A549 treated with DMSO at 1 μM for 4 hours (cell line): ENCODE measurements around the gene KRTAP3-1. TPM values are rescaled to one million over a fixed set of nuclear protein-coding genes. Genes with fewer than 3 reads are reported as not detected.

Source experiments
- total RNA-seq: library from RNA; stranded (reverse); fragments of 200-300 nt; extraction: Qiagen RNA extraction; gene quantifications from 5 replicates; pipeline ENCODE4 v1.2.3, GENCODE V29; 2022; ENCODE audit warnings: low read depth

Gene KRTAP3-1
- total RNA-seq, result not detected in 5 replicates

DNA sequence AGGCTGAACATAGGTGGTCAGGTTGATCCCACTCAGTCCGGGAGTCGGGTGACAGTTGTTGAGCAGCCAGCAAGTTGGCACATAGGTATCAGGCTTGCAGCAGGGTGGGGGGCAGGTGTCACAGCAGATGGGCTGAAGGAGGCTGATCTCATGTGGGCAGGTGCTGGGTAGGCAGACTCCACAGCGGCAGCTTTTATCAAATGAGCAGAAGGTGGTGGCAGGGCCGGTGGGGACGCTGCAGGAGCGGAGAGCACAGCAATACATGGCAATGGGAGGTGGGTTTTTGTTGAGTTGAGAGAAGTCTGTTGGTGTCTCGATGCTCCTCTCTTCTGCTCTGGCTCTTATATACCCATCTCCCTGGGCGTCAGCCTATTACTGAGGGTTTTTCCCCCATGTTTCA lies at the start of gene KRTAP3-1:
Gene KRTAP3-1 (minus strand): TSS at position 318 of the 400 bp plus-strand sequence. CDS start 54 bp downstream, at position 264.

GRCh38 chr17:41055130-41055529 lies 46.2 kb upstream of the KRTAP3-1 start, which contains the start of gene KRTAP2-2:
TSS of gene KRTAP2-2 (minus strand) at chr17:41055230. CDS start at chr17:41055211, 19 bp downstream.

DNA sequence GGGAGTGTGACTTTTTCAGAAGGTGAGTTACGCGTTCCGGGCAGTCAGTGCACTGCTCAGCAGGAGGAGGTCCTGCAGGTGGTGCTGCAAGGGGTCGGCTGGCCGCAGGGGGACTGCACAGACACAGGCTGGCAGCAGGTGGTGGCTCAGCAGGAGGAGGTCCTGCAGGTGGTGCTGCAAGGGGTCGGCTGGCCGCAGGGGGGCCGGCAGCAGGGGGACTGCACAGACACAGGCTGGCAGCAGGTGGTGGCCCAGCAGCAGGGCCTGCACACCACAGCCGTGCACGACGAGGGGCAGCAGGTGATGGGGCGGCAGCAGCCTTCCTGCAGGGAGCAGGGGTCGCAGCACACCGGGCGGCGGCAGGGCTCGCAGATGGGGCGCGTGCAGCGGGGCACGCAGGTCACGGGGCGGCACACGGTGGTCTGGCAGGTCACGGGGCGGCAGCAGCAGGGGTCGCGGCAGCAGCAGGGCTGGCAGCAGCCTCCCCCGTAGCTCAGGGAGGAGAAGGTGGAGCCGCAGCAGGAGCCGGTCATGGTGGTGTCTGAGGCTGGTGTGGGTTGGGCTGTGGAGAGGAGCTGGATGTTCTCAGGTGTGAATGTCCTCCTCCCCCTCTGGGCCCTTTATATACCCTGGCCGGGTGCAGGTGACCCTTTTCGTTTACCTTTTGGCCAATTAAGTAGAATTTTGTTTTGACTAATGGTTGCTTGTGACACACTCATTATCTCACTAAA lies 38.0 kb upstream of the KRTAP3-1 start, which contains the start of gene KRTAP2-1:
Gene KRTAP2-1 (minus strand): TSS at position 582 of the 731 bp plus-strand sequence. CDS start 49 bp downstream, at position 533.

DNA sequence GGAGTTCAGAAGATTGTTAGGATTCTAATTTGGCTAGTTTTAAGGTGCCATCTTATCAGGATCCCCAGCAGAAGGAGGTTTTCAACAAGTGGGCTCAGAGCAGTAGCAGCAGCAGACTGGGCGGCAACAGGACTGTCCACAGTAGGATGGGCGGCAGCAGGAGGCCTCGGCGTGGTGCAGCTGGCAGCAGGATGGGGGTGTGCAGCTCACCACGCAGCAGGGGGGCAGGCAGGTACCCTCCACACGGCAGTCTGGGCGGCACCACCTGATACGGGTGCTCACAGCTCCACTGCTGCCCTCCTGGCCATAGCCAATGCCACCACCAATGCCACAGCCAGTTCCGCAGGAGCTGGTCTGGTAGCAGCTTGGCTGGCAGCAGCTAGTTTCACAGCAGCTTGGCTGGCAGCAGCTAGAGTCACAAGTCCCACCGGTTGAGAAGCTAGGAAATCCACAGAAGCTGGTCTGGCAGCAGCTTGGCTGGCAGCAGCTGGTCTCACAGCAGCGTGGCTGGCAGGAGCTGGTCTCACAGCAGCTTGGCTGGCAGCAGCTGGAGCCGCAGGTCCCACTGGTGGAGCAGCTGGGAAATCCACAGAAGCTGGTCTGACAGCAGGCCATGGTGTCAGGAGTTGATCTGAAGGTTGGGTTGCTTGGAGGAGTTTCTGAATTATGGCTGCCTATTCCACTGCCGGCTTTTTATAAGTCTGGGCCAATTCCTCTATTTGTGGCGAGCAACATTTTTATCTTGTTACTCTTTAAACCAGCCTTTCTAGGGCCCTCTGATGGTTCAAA lies 32.0 kb upstream of the KRTAP3-1 start, which contains the start of gene KRTAP1-1:
Gene KRTAP1-1 (minus strand): TSS at position 668 of the 789 bp plus-strand sequence. CDS start 53 bp downstream, at position 615.

GRCh38 chr17:41034346-41034935 lies 25.5 kb upstream of the KRTAP3-1 start, which contains the start of gene KRTAP1-3:
TSS of gene KRTAP1-3 (minus strand) at chr17:41034874. CDS start at chr17:41034821, 53 bp downstream.

GRCh38 chr17:41029633-41030245 lies 20.8 kb upstream of the KRTAP3-1 start, which contains the start of gene KRTAP1-4:
TSS of gene KRTAP1-4 (minus strand) at chr17:41030195. CDS start at chr17:41030078, 117 bp downstream.

GRCh38 chr17:41026715-41027471 lies 18.0 kb upstream of the KRTAP3-1 start, which contains the start of gene KRTAP1-5:
TSS of gene KRTAP1-5 (minus strand) at chr17:41027208. CDS start at chr17:41027155, 53 bp downstream.

GRCh38 chr17:40999563-40999962 lies 9.4 kb downstream of the KRTAP3-1 start, which contains the start of gene KRTAP3-2:
TSS of gene KRTAP3-2 (minus strand) at chr17:40999906. CDS start at chr17:40999853, 53 bp downstream.

GRCh38 chr17:40993839-40994238 lies 15.1 kb downstream of the KRTAP3-1 start, which contains the start of gene KRTAP3-3:
TSS of gene KRTAP3-3 (minus strand) at chr17:40994164. CDS start at chr17:40994097, 67 bp downstream.

DNA sequence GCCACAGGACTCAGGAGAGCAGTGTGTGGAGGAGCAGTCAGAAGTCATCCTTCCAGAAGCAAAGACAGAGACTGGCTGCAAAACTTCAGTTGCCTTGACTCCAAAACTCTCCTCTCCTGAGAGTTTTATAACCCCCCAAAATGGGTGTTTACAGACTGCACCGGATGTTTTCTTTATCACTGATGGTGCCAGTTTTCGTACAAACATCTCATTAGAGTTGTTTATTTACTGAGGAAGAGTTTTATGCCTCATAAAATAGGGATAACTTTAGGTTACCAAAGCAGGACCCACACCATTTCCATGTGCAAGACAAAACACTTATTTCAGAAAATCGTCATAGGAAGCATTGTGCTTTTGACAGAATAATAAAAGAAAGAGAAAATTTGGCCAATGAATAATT lies 24.7 kb downstream of the KRTAP3-1 start, which contains the start of gene KRT40:
Gene KRT40 (minus strand): TSS at position 101 of the 400 bp plus-strand sequence. CDS start 53 bp downstream, at position 48.

GRCh38 chr17:40966848-40967247 lies 42.1 kb downstream of the KRTAP3-1 start, which contains the start of gene KRT39:
TSS of gene KRT39 (minus strand) at chr17:40966948. CDS start at chr17:40966856, 92 bp downstream.

Other genes with a start within 250 kb of the KRTAP3-1 start
- not detected in 5 replicates for gene KRT26, start 236.9 kb downstream of the KRTAP3-1 start, total RNA-seq
- gene KRT27, start 226.6 kb downstream of the KRTAP3-1 start, total RNA-seq, result not detected in 5 replicates
- gene KRT28, start 209.2 kb downstream of the KRTAP3-1 start, total RNA-seq, result not detected in 5 replicates
- gene KRT10, start 186.5 kb downstream of the KRTAP3-1 start, total RNA-seq, result 80.9 to 125 TPM (median 111 TPM) in 5 replicates
- not detected in 5 replicates for gene KRT12, start 141.9 kb downstream of the KRTAP3-1 start, total RNA-seq
- 0.29 to 0.47 TPM (median 0.32 TPM) in 5 replicates for gene KRT20, start 123.9 kb downstream of the KRTAP3-1 start, total RNA-seq
- 0.09 to 0.18 TPM (median 0.10 TPM) in 3 of 5 replicates, not detected in the others for gene KRT23, start 71.5 kb downstream of the KRTAP3-1 start, total RNA-seq
- not detected in 5 replicates for gene KRT39, start 42.2 kb downstream of the KRTAP3-1 start, total RNA-seq
- gene KRT40, start 24.8 kb downstream of the KRTAP3-1 start, total RNA-seq, result not detected in 5 replicates
- gene KRTAP3-3, start 15.0 kb downstream of the KRTAP3-1 start, total RNA-seq, result not detected in 5 replicates
- gene KRTAP3-2, start 9.2 kb downstream of the KRTAP3-1 start, total RNA-seq, result 0.26 to 0.35 TPM (median 0.34 TPM) in 3 of 5 replicates, not detected in the others
- gene KRTAP1-5, start 18.1 kb upstream of the KRTAP3-1 start, total RNA-seq, result 0.08 TPM in 1 of 5 replicates, not detected in the others
- gene KRTAP1-4, start 21.1 kb upstream of the KRTAP3-1 start, total RNA-seq, result not detected in 5 replicates
- gene KRTAP1-3, start 25.7 kb upstream of the KRTAP3-1 start, total RNA-seq, result not detected in 5 replicates
- gene KRTAP1-1, start 32.3 kb upstream of the KRTAP3-1 start, total RNA-seq, result not detected in 5 replicates
- not detected in 5 replicates for gene KRTAP2-1, start 38.2 kb upstream of the KRTAP3-1 start, total RNA-seq
- not detected in 5 replicates for gene KRTAP2-2, start 46.1 kb upstream of the KRTAP3-1 start, total RNA-seq
- 0.12 to 0.13 TPM in 2 of 5 replicates, not detected in the others for gene KRTAP2-3, start 51.0 kb upstream of the KRTAP3-1 start, total RNA-seq
- gene KRTAP2-4, start 56.8 kb upstream of the KRTAP3-1 start, total RNA-seq, result not detected in 5 replicates
- gene KRTAP4-7, start 75.0 kb upstream of the KRTAP3-1 start, total RNA-seq, result not detected in 5 replicates
- gene KRTAP4-8, start 89.0 kb upstream of the KRTAP3-1 start, total RNA-seq, result not detected in 5 replicates
- not detected in 5 replicates for gene KRTAP4-16, start 93.1 kb upstream of the KRTAP3-1 start, total RNA-seq
- gene KRTAP4-9, start 96.3 kb upstream of the KRTAP3-1 start, total RNA-seq, result 0.20 TPM in 1 of 5 replicates, not detected in the others
- not detected in 5 replicates for gene KRTAP4-11, start 109.2 kb upstream of the KRTAP3-1 start, total RNA-seq
- not detected in 5 replicates for gene KRTAP4-12, start 115.1 kb upstream of the KRTAP3-1 start, total RNA-seq
- not detected in 5 replicates for gene KRTAP4-6, start 131.4 kb upstream of the KRTAP3-1 start, total RNA-seq
- gene KRTAP4-5, start 140.7 kb upstream of the KRTAP3-1 start, total RNA-seq, result not detected in 5 replicates
- not detected in 5 replicates for gene KRTAP4-4, start 151.6 kb upstream of the KRTAP3-1 start, total RNA-seq
- not detected in 5 replicates for gene KRTAP4-3, start 159.1 kb upstream of the KRTAP3-1 start, total RNA-seq
- not detected in 5 replicates for gene KRTAP4-2, start 169.1 kb upstream of the KRTAP3-1 start, total RNA-seq
- 0.15 to 0.30 TPM (median 0.20 TPM) in 4 of 5 replicates, not detected in the other for gene KRTAP4-1, start 175.8 kb upstream of the KRTAP3-1 start, total RNA-seq
- not detected in 5 replicates for gene KRTAP9-1, start 180.8 kb upstream of the KRTAP3-1 start, total RNA-seq
- gene KRTAP9-2, start 217.5 kb upstream of the KRTAP3-1 start, total RNA-seq, result not detected in 5 replicates
- gene KRTAP9-3, start 223.3 kb upstream of the KRTAP3-1 start, total RNA-seq, result not detected in 5 replicates
- not detected in 5 replicates for gene KRTAP9-8, start 228.9 kb upstream of the KRTAP3-1 start, total RNA-seq
- gene KRTAP9-4, start 240.6 kb upstream of the KRTAP3-1 start, total RNA-seq, result not detected in 5 replicates
- not detected in 5 replicates for gene KRTAP9-9, start 246.3 kb upstream of the KRTAP3-1 start, total RNA-seq